ENCODE results near the gene COLEC11. TPM values are rescaled to one million over a fixed set of nuclear protein-coding genes. Genes with fewer than 3 reads are reported as not detected.

The COLEC11 gene
- total RNA-seq, 1 experiment from 2014 or later: 0.39 TPM

DNA sequence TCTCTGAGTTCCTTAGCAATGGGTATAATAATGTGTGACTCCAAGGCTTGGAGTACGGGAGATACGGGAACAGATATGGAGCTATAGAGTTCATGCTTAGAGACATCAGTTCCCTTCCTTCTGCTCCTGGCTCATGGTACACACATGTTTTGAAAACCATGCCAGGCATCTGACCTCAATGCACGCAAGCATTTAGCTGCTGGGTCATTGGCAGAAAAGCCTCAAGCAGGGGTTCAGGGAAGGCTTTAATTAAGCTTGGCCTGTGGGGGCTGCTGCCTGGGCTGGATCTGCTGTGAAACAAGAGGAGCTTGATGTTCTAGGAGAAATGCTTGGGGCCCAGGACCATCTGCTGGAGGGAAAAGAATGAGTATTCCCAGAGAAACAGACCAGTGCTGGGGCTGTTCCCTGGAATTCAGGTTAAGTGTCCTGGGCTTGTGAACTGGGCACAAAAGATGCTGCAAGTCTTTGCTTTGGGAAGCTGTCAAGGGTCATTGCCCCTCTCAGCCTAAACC is 66.3 kb downstream of the COLEC11 start:
- H2BK5ac ChIP-seq (ENCODE audit: insufficient read length, low read length): no peak overlapping the region
- TF ChIP-seq, protein P1, sequence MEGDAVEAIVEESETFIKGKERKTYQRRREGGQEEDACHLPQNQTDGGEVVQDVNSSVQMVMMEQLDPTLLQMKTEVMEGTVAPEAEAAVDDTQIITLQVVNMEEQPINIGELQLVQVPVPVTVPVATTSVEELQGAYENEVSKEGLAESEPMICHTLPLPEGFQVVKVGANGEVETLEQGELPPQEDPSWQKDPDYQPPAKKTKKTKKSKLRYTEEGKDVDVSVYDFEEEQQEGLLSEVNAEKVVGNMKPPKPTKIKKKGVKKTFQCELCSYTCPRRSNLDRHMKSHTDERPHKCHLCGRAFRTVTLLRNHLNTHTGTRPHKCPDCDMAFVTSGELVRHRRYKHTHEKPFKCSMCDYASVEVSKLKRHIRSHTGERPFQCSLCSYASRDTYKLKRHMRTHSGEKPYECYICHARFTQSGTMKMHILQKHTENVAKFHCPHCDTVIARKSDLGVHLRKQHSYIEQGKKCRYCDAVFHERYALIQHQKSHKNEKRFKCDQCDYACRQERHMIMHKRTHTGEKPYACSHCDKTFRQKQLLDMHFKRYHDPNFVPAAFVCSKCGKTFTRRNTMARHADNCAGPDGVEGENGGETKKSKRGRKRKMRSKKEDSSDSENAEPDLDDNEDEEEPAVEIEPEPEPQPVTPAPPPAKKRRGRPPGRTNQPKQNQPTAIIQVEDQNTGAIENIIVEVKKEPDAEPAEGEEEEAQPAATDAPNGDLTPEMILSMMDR (conservative IDR thresholded peaks at IDR 0.05): no peak
- H2BK15ac ChIP-seq (ENCODE audit: low read depth, low read length): no peak overlapping the region
- no peaks in the 10 kb centered on the region for H4K20me1 ChIP-seq (ENCODE audit: control insufficient read depth, insufficient read depth, insufficient read length)
- H2BK12ac ChIP-seq (ENCODE audit: insufficient read length, low read depth, low read length): no peak overlapping the region
- H2AFZ ChIP-seq (ENCODE audit: low read length): no peak overlapping the region
- H3K9me3 Mint-ChIP-seq: no peaks in the 10 kb centered on the region; a peak in 2 of 5 replicates
- H2BK20ac ChIP-seq (ENCODE audit: low read depth, low read length, poor library complexity, severe bottlenecking): no peak overlapping the region
- H2AK5ac ChIP-seq (ENCODE audit: insufficient read length, low read length): no peak overlapping the region
- peaks cover 3% of the 10 kb centered on the region for H3K27me3 Mint-ChIP-seq (ENCODE audit: low read depth)
- H3K18ac ChIP-seq (ENCODE audit: insufficient read length, low read depth, low read length): no peak overlapping the region
- no peaks in the 10 kb centered on the region for H3K79me2 ChIP-seq (ENCODE audit: insufficient read depth, low read length)
- no peak overlapping the region for H3K27ac ChIP-seq (ENCODE audit: insufficient read length, low read depth, low read length)
- no peaks in the 10 kb centered on the region for H3K23me2 ChIP-seq (ENCODE audit: insufficient read length, low read depth, low read length, poor library complexity, severe bottlenecking)
- H3K14ac ChIP-seq (ENCODE audit: insufficient read depth, low read length): no peak overlapping the region
- H4K5ac ChIP-seq (ENCODE audit: insufficient read length, low read depth, low read length): no peak overlapping the region
- H2BK120ac ChIP-seq (ENCODE audit: low read depth, low read length, poor library complexity, severe bottlenecking): no peak overlapping the region
- H3K9me3 ChIP-seq (ENCODE audit: control insufficient read depth, low read depth, low read length): no peaks in the 10 kb centered on the region
- H3K23ac ChIP-seq (ENCODE audit: insufficient read length, low read depth, low read length): no peak overlapping the region
- no peak overlapping the region for H3K9ac ChIP-seq (ENCODE audit: extremely low read depth, insufficient read length, low read length)
- no peaks in the 10 kb centered on the region; a peak in 2 of 7 replicates for H3K36me3 Mint-ChIP-seq (ENCODE audit: insufficient read depth in 1 of 3, low read depth in 3 of 3)
- peaks cover 23 to 29% of the 10 kb centered on the region in 2 experiments for H3K4me1 Mint-ChIP-seq
- WGBS (ENCODE audit: extremely low coverage, insufficient read length, low lambda C conversion rate): no CpG with 5 or more reads among the region's 3 CpGs
- DNase-seq: no peak
- H4K91ac ChIP-seq (ENCODE audit: insufficient read length, low read depth, low read length): no peak overlapping the region
- H3K27ac Mint-ChIP-seq: no peak overlapping the region
- no peaks in the 10 kb centered on the region for H3K79me1 ChIP-seq (ENCODE audit: insufficient read depth, low read depth, low read length, poor library complexity, severe bottlenecking)
- H3K56ac ChIP-seq (ENCODE audit: insufficient read length, low read depth, low read length): no peak overlapping the region
- no peak overlapping the region for H3T11ph ChIP-seq (ENCODE audit: low read length)
- no peaks in the 10 kb centered on the region; the same call in 1 of the 2 replicates for H3K4me1 ChIP-seq (ENCODE audit: insufficient read depth, low read length)
- H4K8ac ChIP-seq (replicated peaks; ENCODE audit: insufficient read length, low read depth, low read length): no peak overlapping the region
- no peak overlapping the region for H3K4me2 ChIP-seq (ENCODE audit: insufficient read depth, insufficient read length, low read length)
- H3K4me3 Mint-ChIP-seq: no peak overlapping the region
- no peak overlapping the region for H3K4ac ChIP-seq (ENCODE audit: low read depth, low read length)
- no peaks in the 10 kb centered on the region for H3K27me3 ChIP-seq (ENCODE audit: insufficient read depth, low read length)

Measured in H9 (cell line).